Renal cortex interstitium (tissue), 11 donors: ENCODE results near the gene LRCH3. TPM values are rescaled to one million over a fixed set of nuclear protein-coding genes. Genes with fewer than 3 reads are reported as not detected.

Experiments
- DNase-seq, 11 donors: peaks; one replicate each; pipeline ENCODE4 v3.0.0-alpha.2; 2013; ENCODE audit warnings: low read depth in 9 of 11, low spot score in 4 of 11; ENCODE audit errors: extremely low read depth in 1 of 11
- polyA plus RNA-seq, 3 donors: library from polyadenylated mRNA; unstranded; fragments of 120-200 nt; gene quantifications; one replicate each; pipeline ENCODE4 v1.2.1, GENCODE V29; 2013; ENCODE audit not compliant: insufficient read length in 3 of 3

The LRCH3 gene
- polyA plus RNA-seq, 3 donors, result 39.6 to 48.9 (median 39.7) TPM

- peak in 2 of 11 donors; percentile 4 to 17 for DNase-seq
Measured at GRCh38 chr3:197820550-197821335, 29.7 kb downstream of the LRCH3 start.

- DNase-seq, result no peak
Measured at GRCh38 chr3:197829397-197830045, 38.5 kb downstream of the LRCH3 start.

GRCh38 chr3:197830308-197830966 is 39.4 kb downstream of the LRCH3 start:
- DNase-seq, result no peak

- no peak for DNase-seq
Measured at GRCh38 chr3:197830967-197831313, 39.9 kb downstream of the LRCH3 start.

GRCh38 chr3:197833930-197834715 is 43.1 kb downstream of the LRCH3 start:
- no peak for DNase-seq

GRCh38 chr3:197835509-197835908 is 44.5 kb downstream of the LRCH3 start:
- no peak for DNase-seq

GRCh38 chr3:197836244-197836643 is 45.2 kb downstream of the LRCH3 start:
- DNase-seq, result no peak

GRCh38 chr3:197837282-197837681 is 46.2 kb downstream of the LRCH3 start:
- DNase-seq, result no peak

GRCh38 chr3:197841789-197842188 is 50.7 kb downstream of the LRCH3 start:
- no peak for DNase-seq

- DNase-seq, result no peak
Measured at GRCh38 chr3:197846491-197846890, 55.4 kb downstream of the LRCH3 start.

- DNase-seq, result no peak
Measured at GRCh38 chr3:197847866-197848401, 56.9 kb downstream of the LRCH3 start.

GRCh38 chr3:197854596-197855343 is 63.7 kb downstream of the LRCH3 start:
- DNase-seq, result no peak

- no peak for DNase-seq
Measured at GRCh38 chr3:197855571-197855970, 64.5 kb downstream of the LRCH3 start.

GRCh38 chr3:197856199-197856816 is 65.3 kb downstream of the LRCH3 start:
- DNase-seq, result no peak

- DNase-seq, result no peak
Measured at GRCh38 chr3:197858133-197858532, 67.1 kb downstream of the LRCH3 start.

GRCh38 chr3:197858598-197858997 is 67.5 kb downstream of the LRCH3 start:
- no peak for DNase-seq

GRCh38 chr3:197866035-197866434 is 75.0 kb downstream of the LRCH3 start:
- DNase-seq, result no peak

GRCh38 chr3:197873329-197873728 is 82.3 kb downstream of the LRCH3 start:
- DNase-seq, result no peak
